GM12873 (cell line): ENCODE data around the gene LRRC40.

ENCODE experiments used
- TF ChIP-seq, protein P1 (sequence below): IDR thresholded peaks from 2 replicates; pipeline ENCODE4 v1.5.1; 2012; ENCODE audit warnings: low read depth, mild to moderate bottlenecking, moderate library complexity, low read length, control low read depth; ENCODE audit not compliant: insufficient read depth; ENCODE audit errors: missing control alignments

Gene LRRC40

DNA sequence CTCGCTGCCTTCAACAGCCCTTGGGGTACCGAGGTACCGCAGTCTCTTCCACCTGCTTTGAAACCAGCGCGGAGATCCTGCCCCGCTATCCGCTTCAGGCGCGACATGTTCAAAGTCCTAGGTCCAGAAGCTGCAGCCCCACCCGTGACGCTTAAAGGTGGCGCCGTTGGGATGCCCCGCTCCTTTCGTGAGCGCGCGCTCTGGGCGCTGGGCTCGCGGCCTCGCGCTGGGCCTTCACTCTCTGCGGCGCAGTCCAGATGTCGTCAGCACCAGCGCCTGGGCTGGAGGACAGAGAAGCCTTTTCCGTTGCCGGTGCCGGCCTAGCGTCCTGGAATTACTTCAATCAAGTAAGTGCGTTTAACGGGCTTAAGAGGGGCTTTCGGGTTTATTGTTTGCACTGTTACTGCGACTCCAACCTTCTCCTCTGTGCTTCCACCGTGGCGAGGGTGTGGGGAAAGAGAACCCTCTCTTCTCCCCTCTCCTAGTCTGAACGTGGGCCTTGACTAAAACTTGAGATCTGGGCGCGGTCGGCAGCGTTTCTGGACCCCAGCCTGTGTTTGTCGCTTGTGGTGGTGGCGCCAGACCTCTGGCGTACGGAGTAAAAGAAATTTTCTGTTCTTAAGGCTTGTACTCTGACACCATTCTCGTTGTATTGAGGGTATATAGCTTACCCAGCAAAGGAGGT lies at the start of gene LRRC40:
Gene LRRC40, minus strand, starts transcription at position 146 of the 685 bp plus-strand sequence. Its CDS starts 39 bp downstream, at position 107.
- TF ChIP-seq, protein P1, sequence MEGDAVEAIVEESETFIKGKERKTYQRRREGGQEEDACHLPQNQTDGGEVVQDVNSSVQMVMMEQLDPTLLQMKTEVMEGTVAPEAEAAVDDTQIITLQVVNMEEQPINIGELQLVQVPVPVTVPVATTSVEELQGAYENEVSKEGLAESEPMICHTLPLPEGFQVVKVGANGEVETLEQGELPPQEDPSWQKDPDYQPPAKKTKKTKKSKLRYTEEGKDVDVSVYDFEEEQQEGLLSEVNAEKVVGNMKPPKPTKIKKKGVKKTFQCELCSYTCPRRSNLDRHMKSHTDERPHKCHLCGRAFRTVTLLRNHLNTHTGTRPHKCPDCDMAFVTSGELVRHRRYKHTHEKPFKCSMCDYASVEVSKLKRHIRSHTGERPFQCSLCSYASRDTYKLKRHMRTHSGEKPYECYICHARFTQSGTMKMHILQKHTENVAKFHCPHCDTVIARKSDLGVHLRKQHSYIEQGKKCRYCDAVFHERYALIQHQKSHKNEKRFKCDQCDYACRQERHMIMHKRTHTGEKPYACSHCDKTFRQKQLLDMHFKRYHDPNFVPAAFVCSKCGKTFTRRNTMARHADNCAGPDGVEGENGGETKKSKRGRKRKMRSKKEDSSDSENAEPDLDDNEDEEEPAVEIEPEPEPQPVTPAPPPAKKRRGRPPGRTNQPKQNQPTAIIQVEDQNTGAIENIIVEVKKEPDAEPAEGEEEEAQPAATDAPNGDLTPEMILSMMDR, result no peak

DNA sequence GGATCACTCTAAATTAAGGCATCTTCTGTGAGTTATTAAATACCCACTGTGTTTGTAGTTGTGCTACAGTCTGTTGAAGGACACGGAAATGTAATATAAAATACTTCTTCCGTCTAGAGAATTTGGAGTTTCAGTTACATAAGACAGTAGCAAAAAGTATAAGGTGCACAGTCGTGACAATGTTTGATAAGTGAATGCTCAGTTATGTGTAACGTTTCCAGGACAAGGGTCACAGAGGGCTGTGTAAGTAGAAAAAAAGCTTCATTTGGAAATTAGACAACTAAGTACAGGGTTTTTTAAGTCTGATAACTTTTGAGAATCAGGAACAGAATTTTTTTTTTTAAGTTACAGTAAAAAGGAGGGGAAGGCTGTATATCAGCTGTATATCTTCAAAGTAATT lies 43.4 kb upstream of the LRRC40 start:
- TF ChIP-seq, protein P1, result no peak

DNA sequence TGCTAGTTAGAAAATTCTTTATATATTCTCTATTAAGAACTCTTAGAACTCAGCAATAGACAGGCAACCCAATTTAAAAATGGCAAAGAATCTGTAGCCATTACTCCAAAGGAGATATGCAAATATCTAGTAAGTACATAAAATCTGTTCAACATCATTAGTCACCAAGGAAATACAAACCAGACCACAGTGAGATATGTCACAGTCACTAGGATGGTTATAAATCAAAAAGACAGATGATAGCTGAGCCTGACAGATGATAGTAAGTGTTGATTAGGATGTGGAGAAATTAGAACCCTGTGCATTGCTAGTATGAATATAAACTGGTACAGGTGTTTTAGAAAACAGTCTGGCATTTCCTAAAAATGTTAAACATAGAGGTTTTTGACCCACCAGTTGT lies 42.4 kb upstream of the LRRC40 start:
- TF ChIP-seq, protein P1, result no peak

DNA sequence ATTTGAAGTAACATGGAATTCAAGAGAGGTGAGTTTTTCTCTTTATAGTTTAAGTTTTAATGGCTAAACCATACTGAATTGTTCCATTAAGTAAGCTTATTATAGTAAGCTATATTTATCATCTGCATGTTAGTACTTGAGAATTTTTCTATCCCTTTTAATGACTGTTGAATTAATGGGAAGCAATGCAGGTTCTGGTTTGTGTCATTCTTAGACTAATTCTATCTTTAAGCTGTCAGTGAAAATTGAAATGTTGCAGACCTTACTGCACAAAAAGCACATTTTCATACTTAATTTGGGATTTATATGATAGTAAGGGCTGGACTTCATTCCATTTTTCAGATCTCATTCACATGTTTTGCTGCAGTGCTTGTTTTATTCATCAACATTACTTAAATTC lies 41.7 kb upstream of the LRRC40 start:
- TF ChIP-seq, protein P1, result no peak

DNA sequence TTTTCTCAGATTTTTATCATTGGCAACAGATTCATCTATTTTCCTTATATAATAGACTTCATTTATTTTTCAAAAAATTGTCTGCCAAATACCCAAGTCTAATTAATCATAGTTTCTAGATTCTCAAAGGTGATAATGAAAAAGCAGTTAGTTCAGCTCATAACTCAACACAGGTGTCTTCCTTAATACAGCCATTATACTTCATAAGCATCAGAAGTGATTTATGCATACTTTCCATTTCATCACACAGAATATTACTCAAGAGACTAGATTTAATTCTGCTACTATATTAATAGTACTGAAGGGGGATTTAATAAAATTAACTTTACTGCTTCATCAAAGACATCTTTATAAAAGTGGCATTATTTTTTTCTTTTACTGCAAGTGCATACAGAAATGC lies 34.6 kb upstream of the LRRC40 start:
- TF ChIP-seq, protein P1, result no peak

DNA sequence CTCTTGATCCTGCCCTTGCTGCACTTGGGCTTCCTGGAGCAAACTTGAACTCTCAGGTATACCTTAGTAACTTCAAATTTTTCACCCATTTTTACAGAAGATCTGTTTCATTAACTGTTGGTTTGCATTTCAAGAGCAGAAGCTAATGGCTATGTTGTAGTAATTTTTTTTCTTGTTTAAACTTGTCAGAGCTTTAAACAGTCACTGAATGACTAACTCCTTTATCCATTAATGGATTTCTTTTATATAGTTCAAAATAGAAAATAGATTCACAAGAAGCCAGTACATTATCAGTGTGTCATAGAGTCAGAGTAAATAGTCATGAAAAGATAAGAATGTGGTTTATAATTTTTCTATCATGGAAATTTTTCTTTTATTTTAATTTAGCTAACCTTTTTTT lies 29.4 kb upstream of the LRRC40 start:
- TF ChIP-seq, protein P1, result no peak

DNA sequence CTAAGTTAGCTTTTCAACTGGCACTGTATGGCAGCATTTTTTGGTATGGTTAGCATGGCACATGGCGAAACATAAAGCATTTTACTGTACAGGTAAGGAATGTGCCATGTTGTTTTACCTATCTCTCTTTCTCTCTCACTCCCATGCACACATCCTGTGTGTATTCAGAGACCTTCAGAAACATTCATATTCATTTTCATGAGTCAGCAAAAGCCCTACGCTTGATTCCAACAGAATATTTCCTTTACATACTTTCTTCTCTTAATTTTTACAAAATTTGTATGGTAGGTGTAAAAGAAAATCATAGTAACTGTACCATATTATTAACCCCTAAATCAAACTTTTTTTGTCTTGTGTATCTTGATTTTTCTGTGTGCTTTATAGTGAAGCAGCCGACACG lies 26.1 kb upstream of the LRRC40 start:
- TF ChIP-seq, protein P1, result no peak
